Measurements from ENCODE around the gene PNPLA5. TPM values are rescaled to one million over a fixed set of nuclear protein-coding genes. Genes with fewer than 3 reads are reported as not detected.
A peak's percentile ranks its signal among the peaks of the same experiment; 100 is the strongest.

PNPLA5 gene
- total RNA-seq, 3 donors from 2014 or later (not counting 1 experiment from before 2014, with no cell fraction given): not detected

GRCh38 chr22:43832393-43833265 lies 59.2 kb downstream of the PNPLA5 start:
- H3K27me3 Mint-ChIP-seq (ENCODE audit: low read depth in 2 of 2): peaks cover 5 to 9% of the 10 kb centered on the region in 2 donors
- intact Hi-C loops (cut with micrococcal nuclease): no loop called here
- H3K9me3 Mint-ChIP-seq: no peaks in the 10 kb centered on the region
- H3K4me1 Mint-ChIP-seq: no peaks in the 10 kb centered on the region
- no peaks in the 10 kb centered on the region for H3K36me3 Mint-ChIP-seq
- ATAC-seq: peak in 1 of 3 donors; percentile 25
- no peaks in the 10 kb centered on the region for H3K4me1 ChIP-seq (ENCODE audit: control insufficient read depth, insufficient read depth, low read length)
- H3K27me3 ChIP-seq (ENCODE audit: control insufficient read depth, insufficient read depth, low read length): no peaks in the 10 kb centered on the region
- H3K27ac ChIP-seq (ENCODE audit: low read length): no peak overlapping the region
- WGBS (ENCODE audit: insufficient coverage): 74% methylated on average over 18 of the region's 18 CpGs
- DNase-seq: no peak
- no peak overlapping the region for H3K27ac Mint-ChIP-seq
- no peaks in the 10 kb centered on the region for H3K9me3 ChIP-seq (ENCODE audit: control insufficient read depth, insufficient read depth, low read length)
- no peak for TF ChIP-seq CTCF (IDR thresholded peaks at IDR 0.05)
- H3K36me3 ChIP-seq (ENCODE audit: control insufficient read depth, insufficient read depth, low read length): no peaks in the 10 kb centered on the region
- no peak overlapping the region for H3K4me3 Mint-ChIP-seq
- H3K4me3 ChIP-seq (ENCODE audit: low read length): no peak overlapping the region

- Mint-ChIP-seq H3K9me3 (no peaks in the 10 kb centered on the region), H3K4me1 (no peaks in the 10 kb centered on the region), H3K27me3 (ENCODE audit: low read depth in 2 of 2) (peaks cover 5 to 9% of the 10 kb centered on the region in 2 donors), H3K4me3 (no peak overlapping the region), H3K36me3 (no peaks in the 10 kb centered on the region), H3K27ac (no peak overlapping the region)
- ATAC-seq (peak in 1 of 3 donors; percentile 12), DNase-seq (no peak)
- H3K27me3 ChIP-seq (ENCODE audit: control insufficient read depth, insufficient read depth, low read length): no peaks in the 10 kb centered on the region
- intact Hi-C loops (cut with micrococcal nuclease): no loop called here
- no peak overlapping the region for H3K4me3 ChIP-seq (ENCODE audit: low read length)
- TF ChIP-seq CTCF (IDR thresholded peaks at IDR 0.05): no peak
- H3K27ac ChIP-seq (ENCODE audit: low read length): no peak overlapping the region
- no peaks in the 10 kb centered on the region for H3K4me1 ChIP-seq (ENCODE audit: control insufficient read depth, insufficient read depth, low read length)
- 87% methylated on average over 33 of the region's 33 CpGs for WGBS (ENCODE audit: insufficient coverage)
- no peaks in the 10 kb centered on the region for H3K36me3 ChIP-seq (ENCODE audit: control insufficient read depth, insufficient read depth, low read length)
- no peaks in the 10 kb centered on the region for H3K9me3 ChIP-seq (ENCODE audit: control insufficient read depth, insufficient read depth, low read length)
These were observed 60.0 kb downstream of the PNPLA5 start for GRCh38 chr22:43831561-43832392.

- Histone ChIP-seq H3K4me1 (ENCODE audit: control insufficient read depth, insufficient read depth, low read length) (no peaks in the 10 kb centered on the region), H3K4me3 (ENCODE audit: low read length) (no peak overlapping the region), H3K27me3 (ENCODE audit: control insufficient read depth, insufficient read depth, low read length) (no peaks in the 10 kb centered on the region), H3K9me3 (ENCODE audit: control insufficient read depth, insufficient read depth, low read length) (no peaks in the 10 kb centered on the region), H3K27ac (ENCODE audit: low read length) (no peak overlapping the region), H3K36me3 (ENCODE audit: control insufficient read depth, insufficient read depth, low read length) (no peaks in the 10 kb centered on the region)
- intact Hi-C loops (cut with micrococcal nuclease): no loop called here
- Mint-ChIP-seq H3K4me3 (no peak overlapping the region), H3K27me3 (ENCODE audit: low read depth in 2 of 2) (peaks cover 5 to 9% of the 10 kb centered on the region in 2 donors), H3K27ac (no peak overlapping the region), H3K4me1 (no peaks in the 10 kb centered on the region), H3K9me3 (no peaks in the 10 kb centered on the region), H3K36me3 (no peaks in the 10 kb centered on the region)
- ATAC-seq (no peak), DNase-seq (no peak)
- 90% methylated on average over 12 of the region's 12 CpGs for WGBS (ENCODE audit: insufficient coverage)
- no peak for TF ChIP-seq CTCF (IDR thresholded peaks at IDR 0.05)
These were observed 60.8 kb downstream of the PNPLA5 start for GRCh38 chr22:43830931-43831560.
